Ishikawa (cell line): ENCODE data around the gene SH3GLB1.

Experiments
- CREB1 ChIP-seq: IDR thresholded peaks from 2 replicates; pipeline ENCODE4 v1.6.1; 2012; ENCODE audit warnings: low read depth
- NFIC ChIP-seq: IDR thresholded peaks from 2 replicates; pipeline ENCODE4 v1.6.1; 2012
- RAD21 ChIP-seq: IDR thresholded peaks from 2 replicates; pipeline ENCODE4 v1.6.1; 2012; ENCODE audit warnings: low read depth
- TCF12 ChIP-seq: IDR thresholded peaks from 2 replicates; pipeline ENCODE4 v1.6.1; 2012; ENCODE audit warnings: low read depth
- TEAD4 ChIP-seq: IDR thresholded peaks from 2 replicates; pipeline ENCODE4 v1.6.1; 2012
- YY1 ChIP-seq: IDR thresholded peaks from 2 replicates; pipeline ENCODE4 v1.6.1; 2012; ENCODE audit warnings: low read depth
- ZBTB7A ChIP-seq: IDR thresholded peaks from 2 replicates; pipeline ENCODE4 v1.6.1; 2012; ENCODE audit warnings: low read depth
- TF ChIP-seq, protein P1 (sequence below): IDR thresholded peaks from 2 replicates; pipeline ENCODE4 v1.6.1; 2012

SH3GLB1 gene

DNA sequence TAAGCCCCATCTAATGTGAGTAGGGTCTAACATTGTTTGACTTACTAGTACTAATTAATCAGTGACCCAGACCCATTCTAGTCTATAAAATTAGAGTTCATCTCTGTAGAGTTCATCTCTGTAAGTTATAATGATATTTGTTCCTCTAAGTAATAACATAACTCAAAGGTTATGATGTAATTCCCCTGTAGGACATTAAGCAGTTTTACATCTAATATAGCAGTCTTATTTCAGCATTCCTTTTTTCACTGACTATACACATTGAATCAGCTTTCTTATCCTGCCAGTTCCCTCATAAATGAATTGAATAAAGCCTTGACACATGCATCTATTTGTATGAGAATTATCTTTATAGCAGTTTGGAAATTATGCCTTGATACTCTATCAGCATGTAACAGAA is 90.9 kb downstream of the SH3GLB1 start:
- TF ChIP-seq NFIC = no peak
- no peak for TF ChIP-seq TCF12
- no peak for TF ChIP-seq YY1
- no peak for TF ChIP-seq CREB1
- no peak for TF ChIP-seq TEAD4
- no peak for TF ChIP-seq RAD21
- no peak for TF ChIP-seq ZBTB7A
- TF ChIP-seq, protein P1, sequence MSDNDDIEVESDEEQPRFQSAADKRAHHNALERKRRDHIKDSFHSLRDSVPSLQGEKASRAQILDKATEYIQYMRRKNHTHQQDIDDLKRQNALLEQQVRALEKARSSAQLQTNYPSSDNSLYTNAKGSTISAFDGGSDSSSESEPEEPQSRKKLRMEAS = no peak
